CD14-positive monocyte (primary cell): ENCODE measurements around the gene CKAP2L. TPM values are rescaled to one million over a fixed set of nuclear protein-coding genes. Genes with fewer than 3 reads are reported as not detected.

Experiments
- DNase-seq, 3 donors: peaks; one replicate each; pipeline ENCODE4 v3.0.0-alpha.2; 2011 to 2022
- H2AFZ ChIP-seq: 2 replicates; pipeline ENCODE4 v1.6.0; 2012; ENCODE audit warnings: mild to moderate bottlenecking, low read depth, low read length, inconsistent platforms; ENCODE audit not compliant: insufficient read depth, poor library complexity, severe bottlenecking
- H3K27ac ChIP-seq, 2 donors: 1 replicate in 1 of 2; 2 replicates in 1 of 2; pipeline ENCODE4 v1.5.1; 2012 to 2013; ENCODE audit warnings: low read length in 2 of 2, control low read depth in 1 of 2, inconsistent platforms in 1 of 2, low read depth in 1 of 2, mild to moderate bottlenecking in 1 of 2
- H3K27me3 ChIP-seq, 2 donors: one replicate each; pipeline versions ENCODE4 v1.6.0 to v1.6.1; 2011 to 2013; ENCODE audit warnings: low read length in 2 of 2; ENCODE audit not compliant: control insufficient read depth in 2 of 2, insufficient read depth in 2 of 2
- H3K36me3 ChIP-seq, 2 donors: replicated peaks in 1 of 2; 1 replicate in 1 of 2; 2 replicates in 1 of 2; pipeline versions ENCODE4 v1.5.1 to v1.6.1; 2012 to 2013; ENCODE audit warnings: low read length in 2 of 2, control low read depth in 1 of 2, inconsistent platforms in 1 of 2, mild to moderate bottlenecking in 1 of 2; ENCODE audit not compliant: insufficient read depth in 2 of 2, control insufficient read depth in 1 of 2
- H3K4me1 ChIP-seq, 2 donors: 1 replicate in 1 of 2; 2 replicates in 1 of 2; pipeline versions ENCODE4 v1.5.1 to v1.6.1; 2012 to 2013; ENCODE audit warnings: low read length in 2 of 2, control low read depth in 1 of 2, inconsistent platforms in 1 of 2, mild to moderate bottlenecking in 1 of 2, moderate library complexity in 1 of 2; ENCODE audit not compliant: insufficient read depth in 2 of 2, control insufficient read depth in 1 of 2
- H3K4me2 ChIP-seq: replicated peaks from 2 replicates; pipeline ENCODE3; 2012; ENCODE audit warnings: low read length, moderate library complexity, mild to moderate bottlenecking; ENCODE audit not compliant: poor library complexity, severe bottlenecking; ENCODE audit errors: extremely low read depth
- H3K4me3 ChIP-seq, 3 experiments: fragments of 200-600 bp in 1 of 3; sonication (generic) in 1 of 3; replicated peaks in 1 of 3; 1 replicate in 2 of 3; 2 replicates in 1 of 3; pipeline ENCODE4 v1.5.1; 2011 to 2013; ENCODE audit warnings: low read length in 3 of 3, mild to moderate bottlenecking in 3 of 3, control low read depth in 2 of 3, low read depth in 2 of 3, inconsistent platforms in 1 of 3, moderate library complexity in 1 of 3
- H3K79me2 ChIP-seq: 2 replicates; pipeline ENCODE4 v1.6.0; 2012; ENCODE audit warnings: mild to moderate bottlenecking, control low read depth, inconsistent platforms, low read length, moderate library complexity; ENCODE audit not compliant: insufficient read depth
- H3K9ac ChIP-seq: 2 replicates; pipeline ENCODE4 v1.6.0; 2017; ENCODE audit warnings: low read length, mild to moderate bottlenecking; ENCODE audit not compliant: insufficient read depth, poor library complexity, severe bottlenecking
- H3K9me3 ChIP-seq, 2 donors: replicated peaks in 1 of 2; 1 replicate in 1 of 2; 2 replicates in 1 of 2; pipeline versions ENCODE4 v1.5.1 to v1.6.1; 2012 to 2013; ENCODE audit warnings: low read length in 2 of 2, control low read depth in 1 of 2; ENCODE audit not compliant: control insufficient read depth in 1 of 2, insufficient read depth in 1 of 2
- H4K20me1 ChIP-seq: 2 replicates; pipeline ENCODE4 v1.6.0; 2012; ENCODE audit warnings: mild to moderate bottlenecking, low read length, control low read depth, moderate library complexity; ENCODE audit not compliant: insufficient read depth
- H3K27ac Mint-ChIP-seq, 7 donors: one replicate each; pipeline ENCODE4 v1.8.0; 2020; ENCODE audit warnings: mild to moderate bottlenecking in 7 of 7, mixed read lengths in 7 of 7, moderate library complexity in 6 of 7, inconsistent platforms in 2 of 7
- H3K27me3 Mint-ChIP-seq, 3 donors: one replicate each; pipeline ENCODE4 v1.8.0; 2021 to 2022; ENCODE audit warnings: low read depth in 3 of 3, mild to moderate bottlenecking in 3 of 3, mixed read lengths in 3 of 3, moderate library complexity in 3 of 3, inconsistent platforms in 1 of 3
- H3K36me3 Mint-ChIP-seq, 2 donors: one replicate each; pipeline ENCODE4 v1.8.0; 2020; ENCODE audit warnings: mixed read lengths in 2 of 2, inconsistent platforms in 1 of 2, mild to moderate bottlenecking in 1 of 2
- H3K4me1 Mint-ChIP-seq: one replicate; pipeline ENCODE4 v1.8.0; 2020; ENCODE audit warnings: mild to moderate bottlenecking, mixed read lengths
- H3K4me3 Mint-ChIP-seq, 2 donors: one replicate each; pipeline ENCODE4 v1.8.0; 2020; ENCODE audit warnings: mild to moderate bottlenecking in 2 of 2, mixed read lengths in 2 of 2, moderate library complexity in 1 of 2
- H3K9me3 Mint-ChIP-seq, 7 donors: one replicate each; pipeline ENCODE4 v1.8.0; 2020 to 2022; ENCODE audit warnings: mixed read lengths in 7 of 7, mild to moderate bottlenecking in 6 of 7, moderate library complexity in 6 of 7, inconsistent platforms in 2 of 7
- CTCF ChIP-seq: fragments of 200-600 bp; IDR thresholded peaks from one replicate; pipeline ENCODE4 v1.8.0; 2022; ENCODE audit warnings: antibody characterized with exemption, mild to moderate bottlenecking
- WGBS: methylation state at CpG from one replicate; pipeline ENCODE4 v1.1.5; 2013; ENCODE audit warnings: missing lambda C conversion rate; ENCODE audit not compliant: insufficient coverage; 5-methylcytosine and 5-hydroxymethylcytosine counted together
- intact Hi-C, 2 donors: fragments of 100-400 bp; cut with micrococcal nuclease; formaldehyde crosslinking; loops; one replicate each; pipeline versions ENCODE4 v1.15.0 to v1.15.1; 2023
- polyA plus RNA-seq, 3 donors: library from polyadenylated mRNA; depleted of rRNA in 1 of 3; unstranded in 2 of 3; stranded (reverse) in 1 of 3; fragments of 300-500 nt in 2 of 3; fragments of >200 nt in 1 of 3; fragmentation: Illumina TruSeq in 2 of 3; gene quantifications; 1 replicate in 2 of 3; 2 replicates in 1 of 3; pipeline ENCODE4 v1.2.3, GENCODE V29; 2012 to 2021

Gene CKAP2L
- polyA plus RNA-seq, 3 donors, result 0.04 to 0.24 TPM; not detected in 1

- H3K27ac Mint-ChIP-seq, result no peak overlapping the region
- no peak for DNase-seq
- Histone ChIP-seq H4K20me1 (no peaks in the 10 kb centered on the region), H3K4me1 (peaks cover 19 to 20% of the 10 kb centered on the region in 2 donors), H3K79me2 (no peaks in the 10 kb centered on the region), H3K9ac (no peak overlapping the region), H3K36me3 (peaks cover 3 to 16% of the 10 kb centered on the region in 2 donors), H3K9me3 (no peaks in the 10 kb centered on the region), H3K4me3 (no peak overlapping the region), H3K4me2 (no peak overlapping the region), H3K27me3 (no peaks in the 10 kb centered on the region), H2AFZ (no peak overlapping the region), H3K27ac (no peak overlapping the region)
- H3K4me3 Mint-ChIP-seq, result no peak overlapping the region
- H3K9me3 Mint-ChIP-seq, result peaks cover 0 to 2% (median 0%) of the 10 kb centered on the region in 7 donors
- no peak for TF ChIP-seq CTCF
- H3K4me1 Mint-ChIP-seq, result peaks cover 16% of the 10 kb centered on the region
- 40% methylated on average over 2 of the region's 4 CpGs for WGBS
- intact Hi-C loops, result no loop called here
- peaks cover 12 to 18% of the 10 kb centered on the region in 2 donors for H3K36me3 Mint-ChIP-seq
- H3K27me3 Mint-ChIP-seq, result peaks cover 0 to 2% (median 1%) of the 10 kb centered on the region in 3 donors
Observed at GRCh38 chr2:112733456-112733855, 31.0 kb downstream of the CKAP2L start.

- Histone ChIP-seq H3K36me3 (no peaks in the 10 kb centered on the region), H3K4me3 (no peak overlapping the region), H2AFZ (no peak overlapping the region), H3K9me3 (no peaks in the 10 kb centered on the region), H4K20me1 (no peaks in the 10 kb centered on the region), H3K9ac (no peak overlapping the region), H3K79me2 (no peaks in the 10 kb centered on the region), H3K27ac (no peak overlapping the region), H3K27me3 (no peaks in the 10 kb centered on the region), H3K4me1 (peaks cover 34 to 37% of the 10 kb centered on the region in 2 donors), H3K4me2 (no peak overlapping the region)
- no peak for DNase-seq
- TF ChIP-seq CTCF, result no peak
- Mint-ChIP-seq H3K9me3 (peaks cover 0 to 2% (median 0%) of the 10 kb centered on the region in 7 donors), H3K4me3 (no peak overlapping the region), H3K4me1 (peaks cover 30% of the 10 kb centered on the region), H3K27me3 (peaks cover 0 to 2% (median 1%) of the 10 kb centered on the region in 3 donors), H3K27ac (no peak overlapping the region), H3K36me3 (peaks cover 2 to 7% of the 10 kb centered on the region in 2 donors)
- no CpG with 5 or more reads among the region's 2 CpGs for WGBS
- intact Hi-C loops, result no loop called here
Observed at GRCh38 chr2:112731479-112731878, 32.9 kb downstream of the CKAP2L start.
